HG03460 (cell line): ENCODE measurements around the gene FLT4.
"Not testable (repeated sequence)": the region's sequence is repeated elsewhere in the genome, so short reads cannot be mapped to it uniquely, and the experiment has no call there.

Source experiments
- ATAC-seq: cut with Tn5 transposase; IDR thresholded peaks from one replicate; pipeline ENCODE4 v1.9.1; 2021; ENCODE audit not compliant: unreplicated experiment

FLT4 gene

DNA sequence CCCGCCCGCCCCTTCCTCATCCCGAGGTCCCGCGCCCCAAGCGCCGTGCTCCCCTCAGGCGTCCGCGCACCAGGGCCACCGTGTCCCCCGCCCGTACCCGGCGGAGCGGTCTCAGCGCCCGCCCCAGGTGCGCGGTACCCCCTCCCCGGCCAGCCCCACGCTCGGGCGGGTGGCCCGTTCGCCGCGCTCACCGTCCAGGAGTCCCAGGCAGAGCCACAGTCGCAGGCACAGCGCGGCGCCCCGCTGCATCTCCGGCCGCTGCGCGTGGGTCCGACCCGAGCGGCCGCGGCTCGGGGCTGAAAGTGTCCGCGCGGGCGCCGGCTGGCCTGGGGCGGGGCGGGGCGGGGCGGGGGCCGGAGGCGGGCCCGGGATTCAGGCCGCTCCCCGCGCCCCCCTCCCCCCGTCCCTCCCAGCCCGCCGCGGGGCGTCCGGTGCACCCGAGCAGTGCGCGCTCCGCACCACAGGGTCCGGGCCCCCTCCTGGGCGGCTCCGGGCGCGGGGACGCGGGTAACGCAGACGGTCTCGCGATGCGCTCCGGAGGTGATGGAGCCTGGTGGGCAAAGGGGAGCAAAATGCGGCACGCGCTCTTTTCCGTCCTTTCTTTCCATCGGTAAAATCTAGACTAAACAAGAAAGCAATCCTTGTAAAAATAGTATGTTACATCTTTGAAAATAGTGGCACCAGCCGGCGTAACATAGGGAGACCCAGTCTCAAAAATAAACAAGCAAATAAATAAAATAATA lies at the start of gene FLT4:
TSS of gene FLT4 (minus strand) at position 304 of the 743 bp plus-strand sequence. CDS start at position 249, 55 bp downstream.
- ATAC-seq: no peak

DNA sequence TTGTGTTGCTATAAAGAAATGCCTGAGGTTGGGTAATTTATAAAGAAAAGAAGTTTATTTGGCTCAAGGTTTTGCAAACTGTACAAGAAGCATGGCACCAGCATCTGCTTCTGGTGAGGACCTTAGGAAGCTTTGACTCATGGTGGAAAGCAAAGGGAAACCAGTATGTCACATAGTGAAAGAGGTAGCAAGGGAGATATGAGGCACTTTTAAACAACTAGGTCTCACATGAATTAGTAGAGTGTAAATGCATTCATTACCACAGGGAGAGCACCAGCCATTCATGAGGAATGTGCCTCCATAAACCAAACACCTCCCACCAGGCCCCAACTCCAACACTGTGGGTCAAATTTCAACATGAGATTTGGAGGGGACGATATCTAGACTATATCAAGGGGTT lies 49.6 kb upstream of the FLT4 start:
- no peak for ATAC-seq

DNA sequence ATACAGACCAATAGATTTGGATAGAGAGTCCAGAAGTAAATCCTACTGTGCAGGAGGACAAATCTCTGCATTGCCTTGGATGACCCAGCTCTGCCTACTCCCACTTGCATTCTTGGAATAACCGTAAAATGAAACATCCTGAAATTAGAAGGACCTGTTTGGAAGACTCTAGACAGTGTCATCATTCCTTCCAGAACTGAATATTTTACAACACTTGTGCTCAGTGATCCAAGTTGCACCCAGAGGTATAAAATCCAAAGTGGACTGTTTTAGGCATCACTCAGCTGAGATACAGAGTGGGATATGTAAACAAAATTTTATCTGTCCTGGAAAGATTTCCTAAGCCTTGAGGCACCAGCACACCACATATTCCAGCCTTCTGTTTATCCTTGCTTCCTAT lies 46.7 kb upstream of the FLT4 start:
- ATAC-seq: no peak

DNA sequence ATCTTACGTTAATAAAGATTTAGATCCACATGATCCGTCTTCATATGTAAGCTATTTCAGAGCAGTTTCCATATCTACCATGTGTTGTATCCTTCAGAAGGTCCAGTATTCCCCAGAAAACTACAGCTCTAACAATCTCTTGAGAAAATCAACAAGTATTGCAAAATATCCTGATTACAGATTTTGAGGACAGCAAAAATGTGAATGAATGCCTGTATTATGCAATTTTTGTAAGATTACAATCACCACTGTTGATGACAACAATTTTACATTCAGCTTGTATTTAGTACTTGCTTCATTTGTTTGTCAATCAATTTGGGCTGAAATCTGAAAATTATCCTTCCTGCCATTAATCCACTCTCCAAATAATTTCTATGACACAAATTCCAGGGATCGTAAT lies 43.0 kb upstream of the FLT4 start:
- ATAC-seq: no peak

- ATAC-seq: no peak
Observed at GRCh38 chr5:180691046-180691445, 41.6 kb upstream of the FLT4 start.

- ATAC-seq: no peak
Observed at GRCh38 chr5:180690562-180690961, 41.2 kb upstream of the FLT4 start.

DNA sequence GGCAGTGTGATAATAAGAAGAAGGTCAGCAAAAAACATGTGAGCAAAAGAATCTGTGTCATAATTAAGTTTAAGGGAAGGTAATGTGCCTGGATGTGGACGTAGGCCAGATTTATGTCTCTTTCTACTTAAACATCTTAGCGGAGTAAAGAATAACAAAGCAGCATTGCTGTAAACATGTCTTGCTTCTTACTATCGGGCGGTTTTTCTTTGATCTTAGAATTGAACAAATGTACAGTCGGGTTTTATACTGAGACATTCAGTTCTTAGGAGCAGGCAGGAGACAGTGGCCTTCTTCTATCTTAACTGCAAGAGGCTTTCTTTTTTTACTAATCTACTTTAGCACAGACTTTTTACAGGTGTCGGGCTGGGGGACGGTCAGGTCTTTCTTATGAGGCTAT lies 40.4 kb upstream of the FLT4 start:
- no peak for ATAC-seq

DNA sequence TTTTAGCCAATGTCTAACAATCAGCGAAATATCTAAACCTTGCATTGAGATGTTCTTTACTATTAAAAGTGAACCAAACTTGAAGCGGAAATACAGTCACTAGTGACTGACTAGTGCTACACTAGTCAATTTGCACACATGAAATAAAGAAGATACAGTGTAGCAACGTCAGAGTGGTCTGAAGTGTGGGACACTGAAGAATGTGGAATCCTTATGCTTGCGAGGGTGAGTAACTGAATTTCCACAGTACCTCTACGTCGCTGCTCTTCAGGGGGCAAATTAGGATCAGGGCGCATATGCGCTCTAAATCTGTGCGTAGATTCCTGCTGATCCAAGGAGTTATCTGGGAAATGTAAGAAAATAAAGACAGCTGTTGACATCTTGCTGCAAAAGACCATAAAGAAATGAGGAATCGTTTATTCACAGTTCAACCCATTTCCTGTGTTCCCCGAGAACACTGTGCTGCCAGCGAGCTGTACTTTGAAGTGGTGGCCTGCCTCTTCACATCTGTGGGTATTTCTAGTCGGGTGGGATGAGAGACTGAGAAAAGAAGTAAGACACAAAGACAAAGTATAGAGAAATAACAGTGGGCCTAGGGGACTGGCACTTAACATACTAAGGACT lies 39.8 kb upstream of the FLT4 start:
- ATAC-seq: no peak

DNA sequence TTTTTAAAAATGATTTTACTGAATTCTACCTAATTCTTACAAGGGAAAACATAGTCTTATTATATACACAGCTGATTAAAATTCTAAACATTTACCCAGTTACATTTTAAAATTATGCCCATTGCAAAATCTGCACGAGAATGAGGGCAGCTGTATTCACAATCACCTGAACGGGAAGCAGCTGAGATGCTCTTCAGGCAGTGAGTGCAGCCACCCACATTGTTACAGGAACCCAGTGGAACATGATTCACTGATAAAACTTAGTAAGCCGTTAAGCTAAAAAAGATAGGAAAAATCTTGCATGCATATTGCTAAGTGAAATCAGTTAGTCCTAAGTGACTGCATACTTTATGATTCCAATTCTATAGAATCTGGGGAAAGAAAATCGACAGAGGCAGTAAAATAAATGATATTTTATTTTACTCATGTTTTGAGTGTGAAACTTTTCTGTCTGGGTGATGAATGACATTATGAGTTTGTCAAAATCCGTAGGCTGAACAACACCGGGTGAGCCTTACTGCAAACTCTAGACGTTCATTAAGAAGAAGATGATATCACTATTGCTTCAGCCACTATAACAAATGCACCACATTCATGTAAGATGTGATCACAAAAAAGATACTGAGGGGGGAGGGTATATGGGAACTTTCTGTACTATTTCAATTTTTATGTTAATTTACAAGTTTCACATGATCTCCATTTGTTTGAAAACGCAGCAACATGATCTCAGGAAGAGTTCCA lies 39.1 kb upstream of the FLT4 start:
- no peak for ATAC-seq

GRCh38 chr5:180686799-180687198 lies 37.4 kb upstream of the FLT4 start:
- ATAC-seq: not testable (repeated sequence)

- ATAC-seq: no peak
Observed at GRCh38 chr5:180684623-180685161, 35.3 kb upstream of the FLT4 start.

GRCh38 chr5:180683220-180683922 lies 34.0 kb upstream of the FLT4 start:
- no peak for ATAC-seq

DNA sequence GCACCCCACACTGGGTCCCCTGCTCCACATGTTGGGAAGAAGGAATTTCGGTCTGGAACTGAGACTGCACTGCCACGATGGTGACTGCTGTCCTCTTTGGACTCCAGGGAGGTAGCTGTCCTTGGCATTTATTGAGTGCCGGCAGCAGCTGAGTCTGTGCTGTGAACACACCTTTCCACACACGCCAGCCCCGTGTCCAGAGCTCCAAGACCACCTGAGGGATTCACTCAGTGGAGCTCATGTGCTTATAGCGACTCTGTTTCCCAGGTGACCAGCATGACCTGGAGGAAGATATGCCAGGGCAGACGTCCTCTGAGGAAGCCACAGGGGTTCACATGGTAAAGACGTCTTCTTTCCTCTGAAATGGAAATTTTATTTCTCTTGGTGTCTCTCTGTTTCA lies 33.2 kb upstream of the FLT4 start:
- ATAC-seq: no peak

GRCh38 chr5:180682008-180682407 lies 32.6 kb upstream of the FLT4 start:
- ATAC-seq: not testable (repeated sequence)

GRCh38 chr5:180678319-180678718 lies 28.9 kb upstream of the FLT4 start:
- not testable (repeated sequence) for ATAC-seq

DNA sequence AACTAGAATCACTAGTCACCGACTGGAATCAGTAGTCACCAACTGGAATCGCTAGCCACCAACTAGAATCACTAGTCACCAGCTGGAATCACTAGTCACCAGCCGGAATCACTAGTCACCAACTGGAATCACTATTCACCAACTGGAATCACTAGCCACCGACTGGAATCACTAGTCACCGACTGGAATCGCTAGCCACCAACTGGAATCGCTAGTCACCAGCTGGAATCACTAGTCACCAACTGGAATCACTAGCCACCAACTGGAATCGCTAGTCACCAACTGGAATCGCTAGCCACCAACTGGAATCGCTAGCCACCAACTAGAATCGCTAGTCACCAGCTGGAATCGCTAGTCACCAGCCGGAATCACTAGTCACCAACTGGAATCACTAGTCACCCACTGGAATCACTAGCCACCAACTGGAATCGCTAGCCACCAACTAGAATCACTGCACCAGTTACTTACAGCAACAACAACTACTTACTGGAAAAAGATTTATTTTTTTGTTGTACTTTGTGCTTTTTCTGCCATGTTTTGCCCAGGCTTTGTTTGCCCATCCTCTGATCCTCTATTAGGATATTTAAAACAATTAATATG lies 25.7 kb upstream of the FLT4 start:
- no peak for ATAC-seq

DNA sequence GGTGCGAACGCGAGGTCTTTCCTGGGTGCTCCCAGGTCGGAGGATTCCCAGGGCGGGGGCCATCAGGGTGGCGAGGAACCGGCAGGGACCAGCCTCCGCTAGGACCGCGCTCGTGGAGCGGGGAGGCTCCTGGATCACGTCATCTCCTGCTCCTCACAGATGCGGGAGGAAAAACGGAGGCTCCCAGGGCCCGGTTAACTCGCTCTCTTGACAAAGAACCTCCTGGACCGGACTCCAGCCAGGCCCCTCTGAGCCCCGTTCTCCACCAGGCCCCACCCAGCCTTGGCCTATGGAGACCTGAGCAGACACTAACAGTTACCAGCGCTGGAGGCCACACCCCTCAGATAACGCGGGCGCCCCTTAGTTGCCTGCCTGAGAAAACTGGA lies 24.7 kb upstream of the FLT4 start:
- not testable (repeated sequence) for ATAC-seq

DNA sequence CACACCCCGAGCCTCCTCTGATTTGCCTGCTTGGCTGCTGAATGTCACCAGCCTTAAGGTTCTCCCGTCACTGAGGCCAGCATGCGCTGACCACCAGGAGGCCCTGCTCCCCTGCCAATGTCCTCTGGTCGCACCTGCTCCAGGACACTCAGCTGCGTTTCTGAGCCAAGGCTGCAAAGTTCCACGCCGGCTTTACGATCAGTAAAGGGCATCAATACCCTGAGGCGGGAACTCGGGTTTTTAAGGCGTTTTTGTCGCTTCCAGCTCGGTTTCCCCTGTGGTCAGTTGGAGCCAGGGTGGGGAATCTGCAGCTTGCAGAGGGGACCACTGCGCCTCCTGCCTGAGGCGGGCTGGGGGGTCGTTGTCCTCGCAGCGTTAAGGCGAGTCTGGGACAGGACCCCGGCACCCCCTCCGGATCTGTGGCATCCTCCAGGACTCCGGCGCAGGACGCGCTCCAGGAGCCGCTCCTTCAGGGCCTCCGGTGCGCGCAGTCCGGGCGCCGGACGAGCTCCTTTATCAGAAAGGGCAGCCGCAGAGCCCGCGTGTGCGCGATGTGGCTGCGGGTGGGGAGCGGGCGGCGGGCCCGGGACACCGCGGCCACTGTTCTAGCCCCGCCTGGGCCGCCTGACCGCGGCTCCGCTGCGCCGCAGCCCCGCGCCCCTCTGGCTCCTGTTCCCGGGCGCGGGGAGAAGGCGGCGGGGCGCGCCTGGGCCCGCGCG lies 24.1 kb upstream of the FLT4 start:
- no peak for ATAC-seq

DNA sequence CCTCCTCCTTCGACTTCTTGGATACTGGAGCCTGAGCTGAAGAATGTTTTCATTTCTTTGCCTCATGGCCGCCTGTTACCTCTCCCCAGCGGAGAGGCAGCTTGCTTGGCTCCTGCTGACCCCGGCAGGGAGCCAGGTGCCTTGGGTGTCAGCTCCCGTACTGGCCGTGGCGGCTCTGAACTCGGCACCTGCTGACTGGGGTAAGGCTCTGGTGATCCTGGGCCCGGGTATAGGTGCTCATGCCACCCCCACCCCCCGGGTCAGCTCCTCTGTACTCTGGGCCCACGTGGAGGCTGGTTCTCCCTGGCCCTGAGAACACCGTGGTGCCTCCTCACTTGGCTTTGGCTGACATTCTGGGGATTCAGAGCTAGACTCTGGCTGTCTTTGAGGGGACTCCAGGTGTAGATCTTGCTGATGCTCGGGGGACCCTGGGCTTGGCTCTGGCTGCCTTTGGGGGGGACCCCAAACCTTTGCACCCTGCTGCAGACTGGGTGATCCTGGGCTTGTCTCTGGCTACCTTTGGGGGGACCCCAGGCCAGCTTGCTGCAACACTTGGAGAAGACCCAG lies 22.6 kb upstream of the FLT4 start:
- ATAC-seq: not testable (repeated sequence)
